ENCODE data around the gene AOPEP.
"Not testable (repeated sequence)": the region's sequence is repeated elsewhere in the genome, so short reads cannot be mapped to it uniquely, and the experiment has no call there.

Gene AOPEP

DNA sequence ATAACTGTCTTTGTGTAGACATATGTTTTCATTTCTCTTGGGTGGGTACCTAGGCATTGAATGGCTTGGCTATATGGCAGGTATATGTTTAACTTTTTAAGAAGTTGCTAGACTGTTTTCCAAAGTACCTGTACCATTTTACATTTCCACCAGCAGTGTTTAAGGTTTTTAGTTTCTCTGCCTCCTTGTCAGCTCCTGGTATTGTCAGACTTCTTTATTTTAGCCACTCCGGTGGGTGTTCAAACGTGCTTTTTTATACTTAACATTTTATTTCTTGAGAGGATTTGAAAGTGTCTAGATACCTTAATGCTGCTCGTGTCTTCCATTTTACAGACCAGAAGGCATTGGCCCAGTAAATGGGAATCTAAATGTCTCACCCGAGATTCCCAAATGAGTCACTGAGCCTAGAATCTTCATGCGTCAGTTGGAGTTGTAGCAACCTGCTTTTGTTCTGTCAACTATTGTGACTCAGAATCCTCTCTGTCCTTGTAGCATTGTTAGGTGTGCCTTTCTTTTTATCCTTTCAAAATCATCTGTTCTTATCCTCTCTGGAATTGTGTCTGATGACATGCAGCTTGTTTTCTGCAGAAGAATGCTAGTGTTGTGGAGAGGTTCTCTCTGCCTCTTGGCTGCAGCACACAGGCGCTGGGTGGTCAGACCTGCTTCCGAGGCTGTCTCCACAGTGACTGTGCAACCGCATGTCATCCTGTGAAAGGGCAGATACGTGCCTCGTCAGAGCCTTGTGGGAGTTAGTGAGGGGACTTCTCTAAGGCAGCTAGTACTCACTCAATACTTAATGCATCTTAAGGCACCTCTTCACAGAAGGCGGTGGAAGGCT is 291.8 kb downstream of the AOPEP start:
- DNase-seq (ENCODE audit: low read depth), result peak; percentile 56

DNA sequence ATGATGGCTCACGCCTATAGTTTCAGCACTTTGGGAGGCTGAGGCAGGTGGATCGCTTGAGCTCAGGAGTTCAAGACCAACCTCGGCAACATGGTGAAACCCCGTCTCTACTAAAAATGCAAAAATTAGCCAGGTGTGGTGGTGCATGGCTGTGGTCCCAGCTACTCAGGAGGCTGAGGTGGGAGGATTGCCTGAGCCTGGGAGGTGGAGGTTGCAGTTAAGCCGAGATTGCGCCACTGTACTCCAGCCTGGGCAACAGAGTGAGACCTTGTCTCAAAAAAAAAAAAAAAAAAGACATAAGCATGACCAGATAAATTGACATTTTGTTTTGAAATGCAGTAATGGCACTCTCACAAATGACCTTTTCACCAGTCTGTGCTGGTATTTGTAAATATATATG is 294.1 kb downstream of the AOPEP start:
- not testable (repeated sequence) for DNase-seq (ENCODE audit: low read depth)

DNA sequence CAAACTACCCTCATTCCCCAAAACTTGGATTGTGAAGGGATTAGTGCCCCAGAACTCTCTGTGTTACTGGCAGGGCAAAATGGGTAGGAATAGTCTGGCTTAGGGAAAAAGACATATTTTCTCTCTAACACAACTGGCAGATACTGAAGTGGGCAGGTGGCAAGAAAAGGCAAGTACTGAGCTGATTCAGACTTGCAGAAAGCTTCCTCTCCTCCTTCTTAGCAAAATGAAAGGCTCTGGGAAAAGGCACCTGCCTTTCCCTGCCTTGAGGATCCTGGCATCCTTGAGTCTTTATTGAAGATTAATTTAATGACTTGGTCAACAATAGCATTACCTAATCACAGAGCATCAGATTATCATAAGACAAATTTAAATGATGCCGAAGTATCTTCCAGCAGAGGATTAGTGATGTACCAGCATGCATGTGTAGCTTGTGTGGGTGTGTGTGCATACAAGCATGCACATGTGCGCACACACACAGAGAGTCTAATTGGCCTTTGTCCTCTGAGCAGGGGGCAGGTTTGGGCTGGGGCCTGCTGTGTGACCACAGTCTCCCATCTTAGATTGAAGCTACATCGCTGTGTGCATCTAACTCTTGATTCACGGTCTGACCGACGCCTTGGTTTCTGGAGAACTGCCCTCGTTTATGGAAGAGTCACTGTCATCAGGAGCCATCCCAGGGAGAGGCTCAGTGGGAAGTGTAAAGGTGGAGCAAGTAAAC is 294.8 kb downstream of the AOPEP start:
- no peak for DNase-seq (ENCODE audit: low read depth)

DNA sequence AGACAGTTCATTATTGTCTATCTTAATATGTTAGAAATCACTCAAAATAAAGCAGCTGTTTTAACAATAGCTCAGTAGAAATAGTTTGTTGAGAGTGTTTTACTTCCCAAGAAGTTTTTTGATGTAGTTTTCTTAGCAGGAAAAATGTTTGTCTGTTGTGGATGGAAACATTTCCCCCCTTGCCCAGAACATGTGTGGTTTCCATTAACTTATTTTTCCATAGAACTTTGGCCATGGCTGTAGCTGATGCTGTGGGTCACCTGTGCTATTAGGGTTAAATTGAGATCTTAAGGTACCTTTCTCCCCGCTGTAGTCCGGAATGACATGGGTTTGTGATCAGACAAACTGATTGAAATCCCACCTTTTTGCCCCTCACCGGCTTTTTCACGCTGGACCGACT is 296.2 kb downstream of the AOPEP start:
- DNase-seq (ENCODE audit: low read depth), result no peak

DNA sequence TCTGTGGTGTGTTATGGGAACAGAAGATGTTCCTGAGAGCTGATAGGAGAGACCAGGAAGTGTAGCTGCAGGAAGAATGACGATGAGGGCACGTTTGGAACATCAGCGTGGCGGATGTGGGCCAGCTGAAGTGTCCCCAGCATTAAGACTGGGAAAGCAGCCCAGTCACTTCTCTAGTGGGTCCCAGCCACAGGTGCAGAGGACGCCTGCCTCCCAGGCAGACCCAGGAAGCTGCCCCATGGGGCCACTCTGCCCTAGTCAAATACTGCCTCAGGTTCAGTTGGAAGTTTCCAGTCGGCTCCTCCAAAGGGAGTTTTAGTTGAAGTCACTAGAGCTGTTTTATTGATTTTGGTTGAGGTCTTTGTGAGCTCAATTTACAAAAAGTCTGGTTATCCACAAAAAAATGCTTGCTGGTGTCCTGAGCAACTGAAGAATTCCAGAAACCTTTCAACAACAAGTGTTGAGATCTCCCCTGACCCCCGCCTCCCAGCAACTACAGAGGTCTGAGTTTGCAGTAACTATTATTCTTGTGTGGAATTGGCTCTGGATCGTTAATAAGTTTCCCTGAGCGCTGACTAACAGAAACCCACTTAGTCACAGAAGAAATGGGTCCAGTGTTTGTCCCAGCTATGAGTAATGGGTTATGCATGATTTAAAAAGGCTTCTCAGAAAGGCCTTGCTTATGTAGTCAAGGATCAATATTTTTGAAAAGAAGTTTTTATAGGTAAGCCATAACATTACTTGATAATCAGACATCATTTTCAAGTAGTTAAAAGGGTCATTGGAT is 296.9 kb downstream of the AOPEP start:
- no peak for DNase-seq (ENCODE audit: low read depth)

DNA sequence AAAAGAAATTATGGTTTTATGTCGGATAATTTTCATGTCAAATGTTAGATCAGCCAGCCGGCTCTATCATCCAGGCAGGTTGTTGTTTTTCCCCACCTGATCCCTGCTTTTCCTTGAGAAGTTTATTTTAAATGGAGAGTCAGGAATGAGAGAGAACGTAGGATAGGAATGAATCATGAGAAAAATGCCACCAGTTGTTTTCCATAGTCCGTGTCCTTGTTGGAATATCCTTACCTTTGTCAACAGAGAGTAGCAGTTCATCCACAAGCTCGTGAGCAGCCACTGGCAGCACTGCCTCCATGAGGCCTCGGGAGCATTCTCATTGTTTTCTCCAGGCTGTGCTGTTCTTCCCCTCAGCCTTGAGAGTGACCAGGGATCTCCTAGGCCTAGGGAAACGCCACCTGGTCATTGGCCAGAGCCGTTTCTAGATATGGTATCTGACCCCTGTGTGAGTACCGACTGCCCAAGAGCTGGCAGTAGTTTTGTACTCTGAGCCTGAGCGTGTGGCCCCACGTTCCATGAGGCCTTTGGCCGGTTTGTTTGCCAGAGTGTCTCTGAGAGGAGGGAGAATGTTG is 297.7 kb downstream of the AOPEP start:
- no peak for DNase-seq (ENCODE audit: low read depth)

DNA sequence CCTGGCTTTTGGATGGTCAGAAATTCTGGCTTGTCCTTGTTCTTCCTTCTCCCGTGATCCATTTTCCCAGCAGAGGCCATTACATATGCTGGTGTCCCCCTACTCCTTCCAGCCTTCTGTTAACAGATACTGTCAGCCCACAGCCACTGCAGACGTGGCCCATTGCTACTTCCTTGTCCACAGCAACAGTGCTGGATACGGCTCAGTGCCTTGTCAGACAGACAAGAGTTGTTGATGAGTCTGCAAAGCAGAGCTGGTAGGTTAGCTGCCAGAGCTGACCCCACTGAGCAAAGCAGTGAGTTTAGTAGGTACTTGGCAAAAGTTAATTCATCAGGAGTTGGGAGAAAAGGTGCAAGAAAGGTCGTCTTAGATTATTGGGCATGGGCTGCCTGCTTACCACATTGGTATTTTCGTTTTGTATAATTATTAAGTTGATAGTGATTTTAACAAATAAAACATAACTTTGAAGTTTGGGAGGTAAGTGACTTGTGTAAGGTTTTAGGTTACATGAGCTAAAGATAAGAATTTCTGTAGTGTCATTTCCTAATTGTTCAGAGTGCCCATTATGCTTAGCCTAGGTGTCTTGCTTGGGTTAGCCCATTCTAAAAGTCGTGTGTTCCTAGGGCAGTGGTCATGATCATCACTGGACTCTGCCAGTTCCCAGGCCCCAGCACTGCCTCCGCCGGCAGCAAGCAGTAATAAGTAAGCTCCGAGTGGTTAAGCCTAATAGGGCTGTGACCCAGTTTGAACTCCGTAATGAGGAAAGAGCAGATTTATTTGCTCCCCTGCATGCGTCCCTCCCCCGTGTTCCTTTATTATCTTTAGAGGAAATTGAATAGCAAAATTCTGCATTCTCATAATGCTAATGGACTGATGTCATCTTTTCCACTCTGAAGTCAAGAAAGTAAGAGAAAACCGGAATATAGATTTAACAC is 299.0 kb downstream of the AOPEP start:
- DNase-seq (ENCODE audit: low read depth), result peak; percentile 49

DNA sequence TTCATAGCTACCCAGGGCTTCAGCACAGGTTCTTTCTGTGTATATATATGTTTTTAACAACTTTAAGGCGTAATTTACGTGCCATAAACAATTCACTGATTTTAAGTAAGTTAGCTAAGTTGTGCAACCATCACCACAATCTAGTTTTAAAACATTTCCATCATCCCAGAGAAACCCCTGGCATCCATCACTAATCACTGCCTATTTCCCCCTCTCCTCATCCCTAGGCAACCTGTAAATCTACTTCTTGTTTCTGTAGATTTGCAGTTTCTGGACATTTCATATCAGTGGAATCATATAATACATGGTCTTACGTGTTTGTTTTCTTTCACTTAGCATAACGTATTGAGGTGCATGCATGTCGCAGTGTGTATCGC is 299.6 kb downstream of the AOPEP start:
- no peak for DNase-seq (ENCODE audit: low read depth)

DNA sequence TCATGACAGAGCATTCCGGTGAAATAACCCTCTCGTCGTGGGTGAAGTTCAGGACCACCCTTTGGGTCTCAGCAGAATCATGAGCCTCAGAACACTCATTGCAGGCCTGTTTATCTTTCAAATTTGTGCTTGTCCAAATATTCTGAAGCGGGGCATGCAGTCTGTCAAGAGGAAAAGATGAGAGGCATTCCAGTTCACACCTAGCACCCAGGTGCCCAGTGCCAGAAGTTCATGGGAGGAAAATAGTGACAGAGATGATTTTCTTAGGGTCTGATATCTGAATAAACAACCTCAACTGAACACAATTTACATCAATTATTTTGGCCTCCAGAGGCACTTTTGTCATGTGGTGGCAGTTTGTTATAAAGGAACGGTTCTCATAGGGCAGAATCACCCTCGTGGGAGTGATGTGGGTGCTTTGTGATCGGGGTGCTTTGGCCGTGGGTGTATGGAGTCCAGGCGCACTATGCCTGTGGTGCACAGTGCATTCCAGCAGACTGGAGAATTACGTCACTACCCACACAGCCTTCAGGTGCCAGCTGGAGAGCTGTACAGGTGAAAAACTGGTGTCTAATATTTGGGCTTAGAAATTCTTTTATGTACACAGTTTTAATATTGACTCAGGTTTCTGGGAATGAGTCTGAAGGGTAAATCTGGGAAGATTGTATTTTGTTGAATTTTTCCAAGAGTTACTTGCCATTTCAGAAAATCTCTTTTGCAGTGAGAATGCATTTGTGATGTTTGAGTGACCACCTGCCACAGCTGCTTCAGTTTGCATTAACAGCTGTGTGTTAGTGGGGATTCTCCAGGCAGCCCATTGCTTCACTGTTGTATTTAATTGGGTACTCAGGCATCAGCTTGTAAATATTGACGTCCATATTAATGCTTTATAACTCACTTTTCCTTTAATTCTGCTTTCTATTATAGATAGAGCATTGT is 301.7 kb downstream of the AOPEP start:
- DNase-seq (ENCODE audit: low read depth), result no peak

DNA sequence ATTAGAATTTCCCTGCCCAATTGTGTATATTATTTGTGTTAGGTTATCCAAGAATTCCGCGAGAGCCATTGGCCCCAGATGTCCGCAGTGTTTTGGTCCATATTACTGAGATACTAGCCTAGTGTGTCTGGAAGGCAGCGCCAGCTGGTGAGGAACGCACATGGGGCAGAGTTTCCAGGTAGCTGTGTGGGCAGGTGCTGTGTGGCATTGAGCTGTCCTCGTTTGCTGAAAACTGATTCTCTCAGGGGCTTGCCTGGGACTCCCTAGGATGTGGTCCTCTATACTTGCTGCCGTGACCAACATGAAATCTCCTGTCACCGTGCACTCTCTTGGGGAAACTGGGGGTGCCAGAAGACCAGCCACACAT is 302.3 kb downstream of the AOPEP start:
- DNase-seq (ENCODE audit: low read depth), result no peak

DNA sequence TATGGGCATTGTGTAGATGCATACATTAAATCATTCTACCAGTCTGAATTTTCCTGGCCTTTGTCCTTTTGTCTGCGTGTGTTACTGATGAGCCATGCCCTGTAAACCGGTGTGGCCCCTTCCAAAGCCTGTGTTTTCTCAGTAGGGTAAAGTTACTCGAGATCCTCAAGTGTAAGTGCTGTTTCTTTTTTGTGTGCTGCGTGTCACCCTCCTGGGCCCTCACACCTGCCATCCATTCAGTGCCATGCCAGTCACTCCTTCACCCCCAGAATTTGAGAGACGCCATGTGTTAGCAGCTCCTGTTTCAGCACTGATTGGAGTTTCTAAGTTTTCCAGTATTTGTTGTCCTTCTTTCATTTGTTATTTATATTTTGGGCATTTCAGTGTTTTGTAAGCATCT is 302.8 kb downstream of the AOPEP start:
- DNase-seq (ENCODE audit: low read depth), result no peak

DNA sequence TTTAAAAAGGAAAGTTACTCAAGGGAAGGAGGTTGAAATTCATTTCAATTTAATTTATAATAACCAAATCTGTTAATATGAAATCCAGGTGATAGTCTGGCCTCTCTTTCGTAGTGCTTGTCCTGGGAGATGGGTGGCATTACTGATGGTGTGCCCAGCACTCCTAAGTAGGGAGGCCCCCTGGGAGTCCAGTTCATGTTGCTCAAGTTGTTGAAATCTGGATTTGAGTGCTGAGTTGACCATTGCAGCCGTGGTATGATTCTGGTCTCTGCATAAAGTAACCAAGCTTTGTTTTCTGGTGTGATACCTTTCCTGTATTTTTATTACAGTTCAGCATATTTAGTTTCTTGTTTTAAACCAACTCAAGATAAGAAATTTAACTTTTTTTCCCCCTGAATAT is 303.2 kb downstream of the AOPEP start:
- DNase-seq (ENCODE audit: low read depth), result no peak

DNA sequence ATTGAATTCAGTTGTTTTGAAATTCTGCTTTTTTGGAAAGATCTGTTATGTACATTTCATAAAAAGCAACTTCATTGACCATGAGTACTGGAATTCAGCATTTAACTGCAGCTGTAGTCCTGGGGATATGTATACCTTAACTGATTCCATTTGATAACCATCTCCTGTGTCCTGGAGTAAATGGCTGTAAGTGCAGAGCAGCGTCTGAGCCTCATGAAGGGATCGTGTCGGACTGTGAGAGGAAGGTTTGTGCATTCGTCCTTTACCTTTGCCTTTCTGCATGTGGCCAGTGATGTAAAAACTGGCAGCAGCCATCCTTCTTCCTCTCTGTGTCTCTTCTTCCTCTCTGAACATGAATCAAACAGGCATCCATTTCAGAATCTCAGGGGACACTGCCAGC is 303.8 kb downstream of the AOPEP start:
- DNase-seq (ENCODE audit: low read depth), result no peak

DNA sequence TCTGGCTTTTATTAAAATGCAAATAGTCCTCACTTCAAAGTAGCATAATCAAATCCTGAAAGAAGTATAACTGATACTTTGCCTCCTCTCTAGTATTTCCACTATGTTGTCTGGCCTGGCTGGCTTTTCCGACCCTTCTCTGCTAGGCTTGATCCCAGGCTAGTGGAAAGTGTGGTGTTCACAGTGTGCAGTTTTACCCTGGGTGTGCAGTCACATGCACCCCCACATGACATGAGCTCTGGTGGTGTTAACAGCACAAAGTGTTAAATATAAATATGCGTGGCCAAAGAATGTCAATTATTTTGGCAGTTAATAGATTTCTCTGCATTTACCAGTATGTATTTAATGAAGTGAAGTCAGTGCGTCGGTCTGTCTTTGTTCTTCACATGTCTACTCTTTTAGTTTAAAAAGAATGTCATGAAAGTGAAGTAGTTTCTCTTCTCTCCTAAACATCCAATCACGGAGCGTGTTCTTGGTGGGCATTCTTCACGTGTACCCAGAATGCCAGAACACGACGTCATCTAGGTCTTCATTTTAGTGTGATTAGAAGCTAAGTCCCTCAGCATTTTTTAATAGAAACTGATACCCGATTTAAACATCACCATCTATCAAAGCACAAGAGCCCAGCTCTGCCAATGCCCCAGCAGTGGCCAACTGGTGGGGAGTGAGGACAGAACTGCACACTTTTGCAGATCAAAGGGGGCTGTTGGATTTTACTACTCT is 304.6 kb downstream of the AOPEP start:
- DNase-seq (ENCODE audit: low read depth), result no peak

DNA sequence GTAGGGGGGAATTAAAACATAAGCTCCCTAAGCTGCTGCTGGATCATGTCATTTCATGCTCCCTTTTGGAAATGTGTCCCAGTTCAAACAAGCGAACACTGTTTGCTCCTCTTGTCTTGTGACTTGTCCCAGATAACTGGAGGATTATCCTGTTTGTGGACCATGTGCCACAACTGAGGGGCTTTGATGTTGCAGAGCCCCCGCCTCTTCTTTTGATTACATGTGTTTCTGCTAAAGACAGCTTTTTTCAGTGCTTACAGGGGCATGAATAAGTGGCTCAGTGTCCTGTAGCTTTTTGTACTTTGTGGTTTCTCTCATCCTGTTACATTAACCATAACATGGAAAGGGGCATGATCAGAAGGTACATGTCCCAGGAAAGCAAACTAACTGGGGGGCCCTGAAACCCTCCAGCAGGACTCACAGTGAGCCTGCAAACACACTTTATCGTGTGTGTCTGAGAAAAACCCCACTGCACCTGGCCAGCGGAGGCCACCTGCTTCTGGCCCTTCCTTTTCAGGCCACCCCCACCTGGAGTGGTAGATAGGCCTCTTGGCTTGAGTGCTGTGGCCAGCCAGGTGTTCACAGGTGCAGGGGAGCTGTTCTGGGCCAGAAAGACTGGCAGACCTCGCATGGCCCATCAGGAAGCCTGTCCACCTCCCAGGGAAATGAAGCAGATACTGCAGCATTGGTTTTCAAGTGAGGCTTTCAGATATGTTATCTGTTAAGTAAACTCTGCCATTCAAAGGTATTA is 305.4 kb downstream of the AOPEP start:
- no peak for DNase-seq (ENCODE audit: low read depth)

DNA sequence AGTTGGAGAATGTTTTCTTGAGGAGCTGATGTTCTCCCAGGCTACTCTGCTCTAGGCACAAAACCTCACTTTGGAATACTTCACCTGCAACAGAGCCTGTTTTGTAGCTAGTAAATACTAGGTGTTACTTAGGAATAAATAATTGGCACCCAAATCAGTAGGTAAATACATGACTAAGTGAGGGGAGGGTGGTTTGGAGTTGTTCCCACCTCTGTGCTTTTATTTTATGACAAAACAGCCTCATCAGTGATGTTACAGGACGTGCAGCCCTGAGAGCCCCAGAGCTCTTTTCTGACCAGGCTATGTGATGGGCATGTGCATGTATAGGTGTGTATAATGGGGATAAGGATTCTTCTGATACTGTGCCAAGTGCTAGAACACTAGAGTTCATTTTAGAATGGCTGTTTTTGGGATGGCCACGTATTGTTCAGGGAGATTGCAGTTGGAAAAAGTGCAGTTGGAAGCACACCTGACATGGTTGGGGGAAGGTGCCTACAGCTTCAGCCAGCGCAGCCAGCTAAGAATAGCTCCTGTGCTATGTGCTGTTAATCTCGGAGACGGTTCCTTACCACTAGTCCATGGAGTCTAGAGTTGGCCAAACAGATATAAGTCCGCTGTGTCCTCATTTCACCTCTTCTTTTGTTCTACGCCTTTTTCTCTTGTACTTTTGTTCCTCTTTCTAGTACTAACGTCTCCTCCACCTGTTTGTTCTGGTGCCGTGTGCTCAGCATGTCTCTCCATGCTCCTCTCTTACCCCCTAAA is 306.3 kb downstream of the AOPEP start:
- no peak for DNase-seq (ENCODE audit: low read depth)

DNA sequence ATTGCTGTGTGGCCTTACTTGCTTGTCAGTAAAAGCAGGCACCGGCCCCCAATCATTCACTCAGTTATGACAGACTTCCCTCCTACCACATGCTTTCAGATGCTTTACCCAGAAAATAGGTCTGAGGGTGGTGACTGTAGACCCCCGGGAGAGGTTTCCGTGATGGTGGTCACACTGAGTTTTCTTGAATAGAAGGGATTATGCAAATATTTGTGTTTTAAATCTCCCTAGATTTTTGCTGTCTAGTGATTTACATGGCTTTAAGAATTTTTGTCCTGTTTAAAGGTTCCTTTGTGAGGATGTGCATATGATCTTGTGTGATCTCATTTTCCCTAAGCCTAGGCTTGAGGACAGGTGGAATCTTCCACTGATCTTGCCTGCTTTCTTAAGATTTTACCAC is 309.3 kb downstream of the AOPEP start:
- no peak for DNase-seq (ENCODE audit: low read depth)

DNA sequence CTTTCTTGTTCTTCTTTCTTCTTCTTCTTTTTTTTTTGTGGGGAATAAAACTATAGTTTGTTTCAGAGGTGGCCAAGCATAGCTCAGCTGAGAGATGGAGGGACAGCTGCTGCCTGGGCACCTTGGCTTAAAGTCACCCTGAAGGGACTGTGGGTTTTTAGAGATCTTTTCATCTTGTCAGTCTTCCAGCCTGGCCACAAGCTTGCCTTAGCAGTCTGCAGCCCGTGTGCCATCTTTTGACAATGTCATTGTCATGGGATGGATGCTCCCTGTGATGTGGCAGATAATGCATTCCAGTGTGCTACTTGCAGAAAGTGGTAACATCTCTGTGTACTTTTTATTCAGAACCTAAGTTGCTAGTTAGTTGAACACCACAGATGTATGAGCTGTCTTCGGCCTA is 310.2 kb downstream of the AOPEP start:
- no peak for DNase-seq (ENCODE audit: low read depth)

All from fibroblast of the conjunctiva (primary cell).